ENCODE results near the gene SNED1.

DNA sequence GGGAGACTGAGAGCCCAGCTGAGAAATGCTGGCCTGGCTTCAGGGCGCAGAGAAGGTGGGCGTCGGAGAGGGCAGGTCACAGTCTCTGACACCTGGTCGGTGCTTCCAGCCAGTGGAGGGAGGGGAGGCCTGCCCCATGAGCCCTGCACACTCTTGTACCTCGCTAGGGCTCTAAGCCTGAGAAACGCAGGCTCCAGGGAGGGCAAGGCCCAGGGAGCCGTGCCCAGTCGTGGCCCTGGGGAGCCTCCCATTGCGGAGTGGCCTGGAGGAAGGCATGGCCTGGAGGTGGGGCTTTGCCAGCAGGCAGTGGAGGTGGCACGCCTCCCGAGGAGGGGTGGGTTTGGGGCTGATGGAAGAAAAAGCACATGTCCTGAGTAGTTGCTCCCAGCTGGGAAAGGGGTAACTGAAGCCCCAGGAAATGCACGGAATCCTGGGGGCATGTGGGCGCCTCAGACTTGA is 64.7 kb downstream of the SNED1 start:
- TF ChIP-seq, protein P1, sequence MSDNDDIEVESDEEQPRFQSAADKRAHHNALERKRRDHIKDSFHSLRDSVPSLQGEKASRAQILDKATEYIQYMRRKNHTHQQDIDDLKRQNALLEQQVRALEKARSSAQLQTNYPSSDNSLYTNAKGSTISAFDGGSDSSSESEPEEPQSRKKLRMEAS (IDR thresholded peaks at IDR 0.05) = no peak
- TF ChIP-seq, protein P2, sequence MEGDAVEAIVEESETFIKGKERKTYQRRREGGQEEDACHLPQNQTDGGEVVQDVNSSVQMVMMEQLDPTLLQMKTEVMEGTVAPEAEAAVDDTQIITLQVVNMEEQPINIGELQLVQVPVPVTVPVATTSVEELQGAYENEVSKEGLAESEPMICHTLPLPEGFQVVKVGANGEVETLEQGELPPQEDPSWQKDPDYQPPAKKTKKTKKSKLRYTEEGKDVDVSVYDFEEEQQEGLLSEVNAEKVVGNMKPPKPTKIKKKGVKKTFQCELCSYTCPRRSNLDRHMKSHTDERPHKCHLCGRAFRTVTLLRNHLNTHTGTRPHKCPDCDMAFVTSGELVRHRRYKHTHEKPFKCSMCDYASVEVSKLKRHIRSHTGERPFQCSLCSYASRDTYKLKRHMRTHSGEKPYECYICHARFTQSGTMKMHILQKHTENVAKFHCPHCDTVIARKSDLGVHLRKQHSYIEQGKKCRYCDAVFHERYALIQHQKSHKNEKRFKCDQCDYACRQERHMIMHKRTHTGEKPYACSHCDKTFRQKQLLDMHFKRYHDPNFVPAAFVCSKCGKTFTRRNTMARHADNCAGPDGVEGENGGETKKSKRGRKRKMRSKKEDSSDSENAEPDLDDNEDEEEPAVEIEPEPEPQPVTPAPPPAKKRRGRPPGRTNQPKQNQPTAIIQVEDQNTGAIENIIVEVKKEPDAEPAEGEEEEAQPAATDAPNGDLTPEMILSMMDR (IDR thresholded peaks at IDR 0.05; ENCODE audit: low read depth, low read length, missing input control) = no peak
- TF ChIP-seq, protein P3, sequence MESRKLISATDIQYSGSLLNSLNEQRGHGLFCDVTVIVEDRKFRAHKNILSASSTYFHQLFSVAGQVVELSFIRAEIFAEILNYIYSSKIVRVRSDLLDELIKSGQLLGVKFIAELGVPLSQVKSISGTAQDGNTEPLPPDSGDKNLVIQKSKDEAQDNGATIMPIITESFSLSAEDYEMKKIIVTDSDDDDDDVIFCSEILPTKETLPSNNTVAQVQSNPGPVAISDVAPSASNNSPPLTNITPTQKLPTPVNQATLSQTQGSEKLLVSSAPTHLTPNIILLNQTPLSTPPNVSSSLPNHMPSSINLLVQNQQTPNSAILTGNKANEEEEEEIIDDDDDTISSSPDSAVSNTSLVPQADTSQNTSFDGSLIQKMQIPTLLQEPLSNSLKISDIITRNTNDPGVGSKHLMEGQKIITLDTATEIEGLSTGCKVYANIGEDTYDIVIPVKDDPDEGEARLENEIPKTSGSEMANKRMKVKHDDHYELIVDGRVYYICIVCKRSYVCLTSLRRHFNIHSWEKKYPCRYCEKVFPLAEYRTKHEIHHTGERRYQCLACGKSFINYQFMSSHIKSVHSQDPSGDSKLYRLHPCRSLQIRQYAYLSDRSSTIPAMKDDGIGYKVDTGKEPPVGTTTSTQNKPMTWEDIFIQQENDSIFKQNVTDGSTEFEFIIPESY (IDR thresholded peaks at IDR 0.05) = no peak
- no peak for TF ChIP-seq FOXA1 (IDR thresholded peaks at IDR 0.05)
- TF ChIP-seq EGR1 (IDR thresholded peaks at IDR 0.05; ENCODE audit: low read depth in 2 of 2) = no peak
- TF ChIP-seq, protein P4, sequence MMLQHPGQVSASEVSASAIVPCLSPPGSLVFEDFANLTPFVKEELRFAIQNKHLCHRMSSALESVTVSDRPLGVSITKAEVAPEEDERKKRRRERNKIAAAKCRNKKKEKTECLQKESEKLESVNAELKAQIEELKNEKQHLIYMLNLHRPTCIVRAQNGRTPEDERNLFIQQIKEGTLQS (IDR thresholded peaks at IDR 0.05) = no peak
- no peak for TF ChIP-seq GABPA (IDR thresholded peaks at IDR 0.05 in 1 of 2, conservative IDR thresholded peaks at IDR 0.05 in 1 of 2)
